Fibroblast of the aortic adventitia (primary cell): ENCODE results near the gene ZDHHC21. TPM values are rescaled to one million over a fixed set of nuclear protein-coding genes. Genes with fewer than 3 reads are reported as not detected.
"Not testable (repeated sequence)": the region's sequence is repeated elsewhere in the genome, so short reads cannot be mapped to it uniquely, and the experiment has no call there.

Experiments
- DNase-seq: peaks from one replicate; pipeline ENCODE4 v3.0.0-alpha.2; 2010; ENCODE audit warnings: low read depth
- H3K4me3 ChIP-seq: 2 replicates; pipeline ENCODE4 v1.5.1; 2011; ENCODE audit warnings: low read depth, mild to moderate bottlenecking, control low read depth, low read length, moderate library complexity
- CTCF ChIP-seq: IDR thresholded peaks from 2 replicates; pipeline ENCODE4 v1.5.1; 2011; ENCODE audit warnings: mild to moderate bottlenecking, low read length, control low read depth, inconsistent platforms; ENCODE audit not compliant: insufficient read depth
- total RNA-seq: library from RNA; depleted of rRNA; stranded (reverse); fragments of >200 nt; gene quantifications from 2 replicates; pipeline ENCODE4 v1.2.3, GENCODE V29; 2012; ENCODE audit warnings: low replicate concordance

ZDHHC21 gene
- total RNA-seq, 1 donor = 11.8 TPM

DNA sequence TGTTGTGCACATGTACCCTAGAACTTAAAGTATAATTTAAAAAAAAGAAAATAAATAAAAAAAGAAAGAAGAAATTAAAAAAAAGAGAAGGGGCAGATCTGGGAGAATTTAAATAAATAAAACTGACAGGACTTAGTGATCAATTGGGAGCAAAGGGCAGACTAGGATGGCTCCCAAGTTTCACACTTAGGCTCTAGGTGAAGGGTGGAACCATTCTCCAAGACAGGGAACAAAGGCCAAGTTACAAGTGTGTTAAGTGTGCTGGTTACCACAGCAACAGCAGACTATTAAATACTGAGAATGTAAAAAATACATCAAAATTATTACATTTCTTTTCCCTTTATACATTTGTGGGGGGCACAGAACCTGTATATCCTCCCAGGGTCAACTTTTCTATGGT, 7.1 kb downstream of the ZDHHC21 start:
- no peak for DNase-seq

GRCh38 chr9:14682616-14683015, 10.6 kb downstream of the ZDHHC21 start:
- H3K4me3 ChIP-seq, DNase-seq: not testable (repeated sequence)

More for the DNA sequence above, 7.1 kb downstream of the ZDHHC21 start:
- TF ChIP-seq CTCF = no peak
- no peak overlapping the region for H3K4me3 ChIP-seq

DNA sequence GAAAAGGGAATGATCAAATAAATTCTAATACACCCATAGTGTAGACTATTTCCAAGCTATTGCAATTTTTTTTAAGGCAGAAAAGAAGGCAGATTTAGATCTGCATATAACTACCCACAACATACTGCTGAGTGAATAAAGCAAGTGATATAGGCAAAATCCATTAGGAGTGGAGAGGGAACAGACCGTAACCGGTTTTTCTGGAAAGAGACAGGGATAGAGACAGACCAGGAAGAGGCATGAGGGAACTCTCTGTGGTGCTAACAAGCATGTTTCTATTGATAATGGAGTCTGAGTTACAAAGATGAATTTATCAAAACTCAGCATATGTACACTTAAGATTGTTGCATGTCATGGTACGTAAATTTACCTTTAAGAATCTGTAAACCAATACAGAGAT, 14.5 kb downstream of the ZDHHC21 start:
- no peak for DNase-seq
- TF ChIP-seq CTCF = no peak
- no peak overlapping the region for H3K4me3 ChIP-seq

- no peak overlapping the region for H3K4me3 ChIP-seq
- TF ChIP-seq CTCF = no peak
- no peak for DNase-seq
Measured at GRCh38 chr9:14677872-14678271, 15.4 kb downstream of the ZDHHC21 start.

DNA sequence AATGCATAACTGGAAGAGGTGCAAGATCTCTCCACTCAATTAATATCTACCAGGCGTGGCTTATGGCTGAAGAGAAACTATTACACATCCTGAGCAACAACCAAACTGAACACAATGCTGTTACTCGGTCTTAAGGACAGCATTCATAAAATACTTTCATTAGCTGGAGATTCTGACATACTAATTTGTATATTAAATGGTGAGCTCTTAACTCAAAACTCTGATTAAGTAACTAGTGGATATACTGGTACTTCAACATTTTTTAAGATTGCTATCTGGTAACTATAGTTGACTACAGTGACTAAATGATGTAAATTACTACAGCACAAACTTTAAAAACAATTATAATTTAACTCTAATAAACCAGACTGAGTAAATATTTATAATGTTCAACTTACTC, 15.8 kb downstream of the ZDHHC21 start:
- H3K4me3 ChIP-seq = no peak overlapping the region
- TF ChIP-seq CTCF = no peak
- no peak for DNase-seq

DNA sequence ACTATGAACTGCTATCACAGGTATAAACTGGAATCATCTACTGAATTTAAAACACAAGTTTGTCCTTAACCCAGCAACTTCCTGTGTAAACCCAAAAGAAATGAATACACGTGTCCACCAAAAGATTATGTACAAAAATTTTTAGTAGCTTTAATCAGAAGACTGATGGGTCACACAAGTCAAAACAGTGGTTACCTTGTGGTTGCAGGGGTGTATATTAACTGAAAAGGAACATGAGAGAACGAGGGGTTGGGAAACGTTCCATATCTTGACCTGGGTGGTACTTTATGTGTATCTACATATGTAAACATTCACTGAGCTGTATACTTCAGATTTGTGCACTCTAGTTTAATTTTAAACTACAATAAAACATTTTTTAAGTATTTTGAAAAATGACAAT, 18.6 kb downstream of the ZDHHC21 start:
- TF ChIP-seq CTCF = no peak
- no peak for DNase-seq
- H3K4me3 ChIP-seq = no peak overlapping the region

DNA sequence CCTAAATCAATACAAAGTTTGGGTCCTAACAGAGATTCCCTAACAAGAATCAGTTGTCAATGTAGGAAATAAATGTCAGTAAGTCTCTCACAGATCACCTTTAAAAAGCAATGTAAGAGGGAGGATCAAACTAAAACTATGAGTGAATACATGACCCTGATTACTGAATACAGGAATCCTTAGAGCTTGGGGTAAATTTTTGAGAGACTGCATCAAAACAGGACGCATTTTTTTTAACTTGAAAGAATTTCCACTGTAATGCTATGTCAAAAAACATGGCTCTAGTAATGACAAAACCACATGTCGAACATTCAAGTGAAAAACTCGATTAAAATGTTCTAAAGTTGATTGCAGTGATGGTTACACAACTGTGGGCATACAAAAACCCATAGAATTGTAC, 21.9 kb downstream of the ZDHHC21 start:
- no peak for DNase-seq
- H3K4me3 ChIP-seq = no peak overlapping the region
- no peak for TF ChIP-seq CTCF
